Mesothelial cell of epicardium (in vitro differentiated cells): Measurements from ENCODE around the gene PDE4D. TPM values are rescaled to one million over a fixed set of nuclear protein-coding genes. Genes with fewer than 3 reads are reported as not detected.

Experiments
- DNase-seq, 2 experiments: peaks; one replicate each; pipeline ENCODE4 v3.0.0; 2021; ENCODE audit warnings: low spot score in 2 of 2; ENCODE audit not compliant: unreplicated experiment in 2 of 2
- H3K27ac Mint-ChIP-seq: 2 replicates; pipeline ENCODE4 v1.8.0; 2021; ENCODE audit warnings: mixed read lengths
- H3K27me3 Mint-ChIP-seq: 2 replicates; pipeline ENCODE4 v1.8.0; 2021; ENCODE audit warnings: low read depth, mixed read lengths
- H3K36me3 Mint-ChIP-seq: 2 replicates; pipeline ENCODE4 v1.8.0; 2021; ENCODE audit warnings: mixed read lengths
- H3K4me1 Mint-ChIP-seq: 2 replicates; pipeline ENCODE4 v1.8.0; 2021; ENCODE audit warnings: mixed read lengths
- H3K4me3 Mint-ChIP-seq: 2 replicates; pipeline ENCODE4 v1.8.0; 2021; ENCODE audit warnings: mild to moderate bottlenecking, moderate library complexity, mixed read lengths
- H3K9me3 Mint-ChIP-seq: 2 replicates; pipeline ENCODE4 v1.8.0; 2021; ENCODE audit warnings: mixed read lengths
- CTCF ChIP-seq: fragments of 200-600 bp; sonication (generic); IDR thresholded peaks from one replicate; pipeline ENCODE4 v1.5.0; 2021; ENCODE audit warnings: antibody characterized with exemption; ENCODE audit not compliant: unreplicated experiment
- total RNA-seq: library from RNA; stranded (reverse); gene quantifications from 3 replicates; pipeline ENCODE4 v1.2.1, GENCODE V29; 2021

The PDE4D gene
- total RNA-seq, 1 donor from 2014 or later: 105 TPM

- Mint-ChIP-seq H3K4me1 (peaks cover 7% of the 10 kb centered on the region), H3K36me3 (peaks cover 8% of the 10 kb centered on the region), H3K9me3 (no peaks in the 10 kb centered on the region), H3K27me3 (no peaks in the 10 kb centered on the region), H3K27ac (no peak overlapping the region), H3K4me3 (no peak overlapping the region)
- DNase-seq: no peak
- no peak for TF ChIP-seq CTCF
These were observed 838.5 kb downstream of the PDE4D start for GRCh38 chr5:59054963-59055528.

DNA sequence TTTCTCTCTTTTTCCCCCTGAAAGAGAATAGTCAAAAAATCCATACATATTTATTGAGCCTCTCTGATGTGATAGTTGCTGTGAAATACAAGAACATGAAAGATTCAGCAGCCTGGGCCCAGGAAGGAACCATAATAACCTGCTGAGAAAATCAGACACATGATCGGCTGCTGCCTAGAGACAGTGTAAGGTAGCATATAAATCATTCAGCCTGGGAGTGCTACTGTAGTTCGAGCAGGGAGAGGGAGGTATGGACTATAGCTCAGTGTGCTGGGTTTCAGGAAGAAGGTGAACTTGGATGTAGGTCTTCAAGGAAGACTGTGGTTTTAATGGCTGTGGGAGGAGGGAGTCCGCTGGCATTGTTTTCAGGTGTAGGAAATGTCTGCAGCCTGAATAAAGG, 841.6 kb downstream of the PDE4D start:
- no peak for DNase-seq
- H3K4me1 Mint-ChIP-seq: peaks cover 13% of the 10 kb centered on the region
- no peaks in the 10 kb centered on the region for H3K9me3 Mint-ChIP-seq
- no peak for TF ChIP-seq CTCF
- no peak overlapping the region for H3K27ac Mint-ChIP-seq
- H3K36me3 Mint-ChIP-seq: peaks cover 8% of the 10 kb centered on the region
- no peaks in the 10 kb centered on the region for H3K27me3 Mint-ChIP-seq
- no peak overlapping the region for H3K4me3 Mint-ChIP-seq

GRCh38 chr5:59049095-59049494, 844.4 kb downstream of the PDE4D start:
- Mint-ChIP-seq H3K27me3 (no peaks in the 10 kb centered on the region), H3K4me3 (no peak overlapping the region), H3K27ac (no peak overlapping the region), H3K9me3 (no peaks in the 10 kb centered on the region), H3K4me1 (peaks cover 13% of the 10 kb centered on the region), H3K36me3 (peaks cover 5% of the 10 kb centered on the region)
- DNase-seq: no peak
- no peak for TF ChIP-seq CTCF

DNA sequence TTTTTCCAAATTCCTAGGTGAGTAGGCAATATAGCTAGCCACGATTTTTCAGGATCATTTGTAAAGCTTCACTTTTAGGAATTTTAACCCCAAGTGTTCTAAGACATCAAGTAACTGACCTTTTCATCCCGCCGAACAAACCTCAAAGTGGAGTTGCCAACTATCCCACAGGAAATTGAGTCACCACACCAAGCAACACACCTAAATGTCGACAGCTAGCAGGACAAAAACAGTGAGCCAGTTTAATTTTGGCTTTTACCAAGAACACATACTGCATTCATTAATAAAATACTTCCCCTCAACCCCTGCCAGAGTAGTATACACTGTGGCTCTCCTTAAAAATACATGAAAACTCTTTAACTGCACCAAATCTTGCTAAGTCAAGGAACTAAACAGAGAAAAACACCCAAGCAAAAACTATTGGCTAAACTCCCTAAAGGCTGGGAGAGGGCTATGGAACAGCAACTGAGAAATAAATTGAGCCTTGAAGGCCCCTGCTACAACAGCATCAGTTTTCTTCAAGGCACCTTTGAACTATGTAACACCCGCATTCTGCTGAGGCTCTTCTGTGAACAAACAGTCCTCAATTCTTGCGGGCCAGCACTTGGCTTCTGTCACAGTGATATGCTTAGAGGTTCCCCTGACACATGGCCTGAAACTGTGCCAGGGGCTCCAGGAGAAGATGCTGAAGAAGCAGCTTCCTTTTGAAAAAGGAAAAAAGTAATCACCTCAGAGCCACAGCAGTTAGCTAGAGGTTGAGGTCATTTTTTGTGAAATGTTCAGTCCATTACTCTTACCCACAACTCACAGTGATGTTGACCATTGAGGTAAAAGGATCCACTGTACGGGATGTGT, 851.1 kb downstream of the PDE4D start:
- H3K27ac Mint-ChIP-seq: peak overlapping the region; percentile 45
- H3K9me3 Mint-ChIP-seq: no peaks in the 10 kb centered on the region
- TF ChIP-seq CTCF: no peak
- peaks cover 15% of the 10 kb centered on the region for H3K4me1 Mint-ChIP-seq
- no peak for DNase-seq
- no peak overlapping the region for H3K4me3 Mint-ChIP-seq
- peaks cover 5% of the 10 kb centered on the region for H3K36me3 Mint-ChIP-seq
- no peaks in the 10 kb centered on the region for H3K27me3 Mint-ChIP-seq

DNA sequence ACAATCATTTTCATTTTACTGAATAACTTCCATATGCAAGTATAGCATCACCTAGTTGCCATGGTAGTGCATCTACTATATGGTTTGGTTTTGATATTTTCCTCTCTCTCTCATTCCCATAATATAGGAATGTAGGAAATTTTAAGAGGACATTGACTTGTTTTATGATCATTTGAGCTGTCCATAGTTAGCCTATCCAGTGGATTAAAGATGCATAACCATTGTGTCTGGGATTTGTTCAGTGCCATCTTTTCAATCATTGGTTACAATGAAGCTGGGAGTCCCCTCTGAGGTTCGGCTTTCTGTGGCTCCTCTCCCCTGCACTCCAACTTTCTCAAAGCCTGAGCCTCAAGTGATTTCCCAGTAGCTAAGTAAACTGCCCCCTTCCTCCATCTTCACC, 852.2 kb downstream of the PDE4D start:
- peaks cover 5% of the 10 kb centered on the region for H3K36me3 Mint-ChIP-seq
- H3K9me3 Mint-ChIP-seq: no peaks in the 10 kb centered on the region
- no peaks in the 10 kb centered on the region for H3K27me3 Mint-ChIP-seq
- H3K4me3 Mint-ChIP-seq: no peak overlapping the region
- no peak for TF ChIP-seq CTCF
- H3K4me1 Mint-ChIP-seq: peaks cover 26% of the 10 kb centered on the region
- H3K27ac Mint-ChIP-seq: no peak overlapping the region
- DNase-seq: no peak
